H1 (cell line): ENCODE results near the gene RBSN. TPM values are rescaled to one million over a fixed set of nuclear protein-coding genes. Genes with fewer than 3 reads are reported as not detected.

ENCODE experiments used
- CHD1 ChIP-seq: IDR thresholded peaks from 2 replicates; pipeline ENCODE4 v1.6.1; 2012; ENCODE audit warnings: low read depth, low read length, improper control_type of control experiment
- CHD7 ChIP-seq: fragments of 300-600 bp; sonication (generic); IDR thresholded peaks from 2 replicates; pipeline ENCODE4 v1.7.1; 2012; ENCODE audit warnings: low read length, moderate library complexity, mild to moderate bottlenecking, inconsistent platforms; ENCODE audit not compliant: insufficient replicate concordance
- JUND ChIP-seq: IDR thresholded peaks from 2 replicates; pipeline ENCODE4 v1.6.1; 2011; ENCODE audit warnings: mild to moderate bottlenecking, improper control_type of control experiment, low read length
- polyA plus RNA-seq, 7 experiments: library from polyadenylated mRNA; depleted of rRNA in 3 of 7; stranded (reverse) in 5 of 7; unstranded in 2 of 7; fragments of >200 nt in 5 of 7; fragments of 200-250 nt in 2 of 7; gene quantifications; 1 replicate in 5 of 7; 2 replicates in 1 of 7; 4 replicates in 1 of 7; pipeline versions ENCODE4 v1.2.1 to v1.2.3, GENCODE V29; 2011 to 2013; ENCODE audit warnings: missing spikeins in 2 of 7, mixed read lengths in 2 of 7
- total RNA-seq: library from RNA; stranded (reverse); fragmentation: NEBNext Ultra II Directional; extraction: Animal tissue kit (Norgen Biotek cat#: 25700); gene quantifications from 2 replicates; pipeline ENCODE4 v1.2.1, GENCODE V29; 2021

Gene RBSN
- total and polyA plus RNA-seq, 2 of the 8 experiments (the other 6 are each of a cell fraction or from before 2014, with no cell fraction given): 5.9 to 20.0 TPM

- TF ChIP-seq CHD7 (no peak), JUND (no peak), CHD1 (no peak)
These were observed 46.4 kb downstream of the RBSN start (continued) for GRCh38 chr3:15052335-15053242.
